ENCODE data around the gene NEUROD2. TPM values are rescaled to one million over a fixed set of nuclear protein-coding genes. Genes with fewer than 3 reads are reported as not detected.

Gene NEUROD2
- total and polyA plus RNA-seq, 2 of the 8 experiments (the other 6 are each of a cell fraction or from before 2014, with no cell fraction given), result not detected

- TF ChIP-seq CBX5 (IDR thresholded peaks at IDR 0.05; ENCODE audit: low read depth, low read length) (no peak), CTCF (IDR thresholded peaks at IDR 0.05; ENCODE audit: control extremely low read depth in 1 of 3, insufficient read depth in 1 of 3, low read depth in 1 of 3, low read length in 3 of 3) (peak; percentile 100), BCL11A (IDR thresholded peaks at IDR 0.05; ENCODE audit: low read depth in 2 of 2, low read length in 2 of 2) (no peak), CREB1 (IDR thresholded peaks at IDR 0.05) (peak; percentile 44; the same call in 1 of the 2 replicates), E2F6 (IDR thresholded peaks at IDR 0.05) (0 out of 2 replicates have a peak, but pooled peaks have one; percentile 20), SRF (IDR thresholded peaks at IDR 0.05; ENCODE audit: low read depth, low read length) (0 out of 2 replicates have a peak, but pooled peaks have one; percentile 17), CBX8 (IDR thresholded peaks at IDR 0.05; ENCODE audit: borderline replicate concordance, low read depth, low read length) (no peak), NRF1 (IDR thresholded peaks at IDR 0.05; ENCODE audit: low read depth, low read length) (no peak), JUND (IDR thresholded peaks at IDR 0.05; ENCODE audit: low read length) (peak; percentile 73), GABPA (IDR thresholded peaks at IDR 0.05; ENCODE audit: borderline replicate concordance, insufficient read depth, low read length) (peak; percentile 45; the same call in 1 of the 2 replicates), ATF2 (IDR thresholded peaks at IDR 0.05; ENCODE audit: low read length) (no peak)
Measured at GRCh38 chr17:39621523-39622379, 14.0 kb upstream of the NEUROD2 start (continued).
